T-cell (primary cell): Measurements from ENCODE around the gene ZNF92. TPM values are rescaled to one million over a fixed set of nuclear protein-coding genes. Genes with fewer than 3 reads are reported as not detected.
A peak's percentile ranks its signal among the peaks of the same experiment; 100 is the strongest.

ENCODE experiments used
- ATAC-seq, 4 experiments: fragments of 200-7000 bp in 3 of 4; fragments of 150-1000 bp in 1 of 4; cut with Tn5 transposase; replicated peaks in 1 of 4; 1 replicate in 3 of 4; 2 replicates in 1 of 4; pipeline ENCODE4 v1.10.0; 2021; ENCODE audit warnings: moderate library complexity in 3 of 4, mild to moderate bottlenecking in 2 of 4, moderate number of reproducible peaks in 1 of 4
- CTCF ChIA-PET, 2 donors: fragments of 300-600 bp; sonication (Branson Sonifier 250); formaldehyde crosslinking; loops; one replicate each; lab custom pipeline; 2022; ENCODE audit warnings: antibody characterized with exemption in 2 of 2; lab: Charles Lee
- POLR2A ChIA-PET, 2 donors: fragments of 300-600 bp; sonication (Branson Sonifier 250); formaldehyde crosslinking; loops; one replicate each; lab custom pipeline; 2022; ENCODE audit warnings: antibody characterized with exemption in 2 of 2; lab: Charles Lee
- DNase-seq, 35 experiments: peaks; one replicate each; pipeline versions ENCODE4 v3.0.0 to v3.0.0-alpha.2; 2013 to 2023
- H3K27ac ChIP-seq: one replicate; pipeline ENCODE4 v1.5.1; 2013; ENCODE audit warnings: low read length
- H3K27me3 ChIP-seq, 2 experiments: replicated peaks in 1 of 2; 1 replicate in 1 of 2; 2 replicates in 1 of 2; pipeline versions ENCODE4 v1.6.1 to v1.7.0; 2013; ENCODE audit warnings: low read length in 1 of 2, mixed read lengths in 1 of 2; ENCODE audit not compliant: control insufficient read depth in 2 of 2, insufficient read depth in 2 of 2; ENCODE audit errors: extremely low read depth in 1 of 2
- H3K36me3 ChIP-seq, 2 donors: 1 replicate in 1 of 2; 2 replicates in 1 of 2; pipeline versions ENCODE4 v1.6.1 to v1.7.0; 2013; ENCODE audit warnings: low read length in 1 of 2; ENCODE audit not compliant: control insufficient read depth in 2 of 2, insufficient read depth in 1 of 2; ENCODE audit errors: extremely low read depth in 1 of 2
- H3K4me1 ChIP-seq, 2 experiments: 1 replicate in 1 of 2; 2 replicates in 1 of 2; pipeline versions ENCODE4 v1.6.1 to v1.7.0; 2013; ENCODE audit warnings: low read length in 2 of 2, mixed read lengths in 1 of 2; ENCODE audit not compliant: insufficient read depth in 2 of 2, control insufficient read depth in 1 of 2; ENCODE audit errors: extremely low read depth in 1 of 2
- H3K4me3 ChIP-seq, 2 donors: 1 replicate in 1 of 2; 2 replicates in 1 of 2; pipeline versions ENCODE4 v1.5.1 to v1.7.0; 2013; ENCODE audit warnings: mild to moderate bottlenecking in 2 of 2, low read length in 1 of 2, moderate library complexity in 1 of 2; ENCODE audit not compliant: control insufficient read depth in 1 of 2; ENCODE audit errors: extremely low read depth in 1 of 2
- H3K9me3 ChIP-seq: 2 replicates; pipeline ENCODE4 v1.7.0; 2013
- H3K27ac Mint-ChIP-seq, 2 donors: one replicate each; pipeline ENCODE4 v1.8.0; 2020 to 2021; ENCODE audit warnings: mild to moderate bottlenecking in 2 of 2, mixed read lengths in 2 of 2
- H3K27me3 Mint-ChIP-seq, 2 donors: one replicate each; pipeline ENCODE4 v1.8.0; 2021 to 2022; ENCODE audit warnings: mixed read lengths in 2 of 2
- H3K36me3 Mint-ChIP-seq: one replicate; pipeline ENCODE4 v1.8.0; 2021; ENCODE audit warnings: mixed read lengths
- H3K4me1 Mint-ChIP-seq, 3 donors: one replicate each; pipeline ENCODE4 v1.8.0; 2020 to 2022; ENCODE audit warnings: mixed read lengths in 3 of 3, mild to moderate bottlenecking in 1 of 3
- H3K4me3 Mint-ChIP-seq, 3 donors: one replicate each; pipeline ENCODE4 v1.8.0; 2020 to 2022; ENCODE audit warnings: mild to moderate bottlenecking in 3 of 3, mixed read lengths in 3 of 3, moderate library complexity in 3 of 3
- H3K9me3 Mint-ChIP-seq, 3 donors: one replicate each; pipeline ENCODE4 v1.8.0; 2020 to 2022; ENCODE audit warnings: mixed read lengths in 3 of 3
- WGBS: methylation state at CpG from one replicate; pipeline ENCODE4 v1.1.5; 2013; ENCODE audit warnings: missing lambda C conversion rate; ENCODE audit not compliant: insufficient coverage; 5-methylcytosine and 5-hydroxymethylcytosine counted together
- total RNA-seq, 35 experiments: library from RNA in 6 of 35; stranded (reverse) in 6 of 35; fragments of 120-200 nt in 1 of 35; gene quantifications; one replicate each; pipeline versions ENCODE4 v1.2.1 to v1.2.4 and lab custom pipeline; 2013 to 2026

Gene ZNF92
- total RNA-seq, 5 donors from 2014 or later (not counting 1 experiment from before 2014, with no cell fraction given): 17.9 to 25.6 (median 19.2) TPM

DNA sequence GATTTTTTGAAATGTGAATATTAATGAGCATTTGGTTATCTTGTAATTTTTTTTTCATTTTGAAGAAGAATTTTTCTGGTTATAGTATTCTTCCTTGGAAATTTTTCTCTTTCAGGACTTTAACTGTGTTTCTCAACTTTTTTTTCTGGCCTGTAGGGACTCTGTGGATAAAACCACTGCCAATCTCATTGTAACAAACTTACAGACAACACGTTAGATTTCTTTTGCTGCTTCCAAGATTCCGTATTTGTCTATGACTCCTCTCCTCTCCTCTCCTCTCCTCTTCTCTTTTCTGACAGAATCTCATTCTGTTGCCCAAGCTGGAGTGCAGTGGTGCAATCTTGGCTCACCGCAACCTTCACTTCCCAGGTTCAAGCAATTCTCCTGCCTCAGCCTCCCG is 19.4 kb upstream of the ZNF92 start:
- H3K36me3 ChIP-seq: no peaks in the 10 kb centered on the region
- H3K27ac ChIP-seq: no peak overlapping the region
- peaks cover 0 to 8% of the 10 kb centered on the region in 2 experiments for H3K27me3 ChIP-seq
- DNase-seq (no peak), ATAC-seq (no peak)
- H3K9me3 ChIP-seq: no peaks in the 10 kb centered on the region
- Mint-ChIP-seq H3K27me3 (peaks cover 19 to 22% of the 10 kb centered on the region in 2 donors), H3K9me3 (no peaks in the 10 kb centered on the region), H3K4me3 (no peak overlapping the region), H3K36me3 (no peaks in the 10 kb centered on the region), H3K27ac (no peak overlapping the region), H3K4me1 (no peaks in the 10 kb centered on the region)
- POLR2A ChIA-PET: no interaction called here
- H3K4me3 ChIP-seq: no peak overlapping the region
- no peaks in the 10 kb centered on the region for H3K4me1 ChIP-seq
- CTCF ChIA-PET: no interaction called here
- WGBS: no CpG with 5 or more reads among the region's 4 CpGs

GRCh38 chr7:65369843-65370242 is 3.8 kb upstream of the ZNF92 start:
- POLR2A ChIA-PET: no interaction called here
- Histone ChIP-seq H3K9me3 (no peaks in the 10 kb centered on the region), H3K27me3 (no peaks in the 10 kb centered on the region), H3K27ac (no peak overlapping the region), H3K36me3 (no peaks in the 10 kb centered on the region), H3K4me3 (no peak overlapping the region), H3K4me1 (peaks cover 3 to 10% of the 10 kb centered on the region in 2 experiments)
- no peaks in the 10 kb centered on the region for H3K27me3 Mint-ChIP-seq
- no peaks in the 10 kb centered on the region for H3K36me3 Mint-ChIP-seq
- no peak overlapping the region for H3K4me3 Mint-ChIP-seq
- no peak overlapping the region for H3K27ac Mint-ChIP-seq
- CTCF ChIA-PET: no interaction called here
- ATAC-seq: no peak
- H3K4me1 Mint-ChIP-seq: peaks cover 13 to 18% (median 17%) of the 10 kb centered on the region in 3 donors
- WGBS: 92% methylated on average over 2 of the region's 3 CpGs
- no peak for DNase-seq
- H3K9me3 Mint-ChIP-seq: no peaks in the 10 kb centered on the region

DNA sequence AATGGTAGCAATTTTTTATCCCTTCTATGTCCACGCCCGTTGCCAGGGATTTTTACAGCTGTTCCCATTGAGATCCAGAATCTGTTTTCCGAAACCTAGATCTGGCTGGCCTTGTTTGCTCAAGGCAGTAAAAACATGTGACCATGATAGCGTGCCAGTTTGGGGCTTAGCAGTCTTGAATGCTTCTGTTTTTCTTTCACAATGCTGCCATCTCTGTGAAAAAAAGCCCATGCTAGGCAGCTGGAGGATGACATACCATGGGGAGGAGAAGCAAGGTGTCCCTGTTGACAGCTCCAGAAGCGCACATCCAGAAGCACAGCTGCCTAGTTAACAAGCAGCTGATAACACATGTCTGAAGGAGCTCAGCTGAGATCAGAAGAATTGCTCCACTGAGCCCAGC is 2.2 kb upstream of the ZNF92 start:
- Mint-ChIP-seq H3K27ac (no peak overlapping the region), H3K4me3 (no peak overlapping the region), H3K9me3 (no peaks in the 10 kb centered on the region), H3K4me1 (peaks cover 23 to 35% (median 28%) of the 10 kb centered on the region in 3 donors), H3K27me3 (no peaks in the 10 kb centered on the region), H3K36me3 (no peaks in the 10 kb centered on the region)
- DNase-seq (no peak), ATAC-seq (no peak)
- ChIA-PET POLR2A (no interaction called here), CTCF (interaction anchor here in 1 of 2 donors (0.8 kb wide), 1 partner anchor 63 kb away, joined by 4 read pairs; no protein-coding TSS in a partner anchor)
- Histone ChIP-seq H3K9me3 (no peaks in the 10 kb centered on the region), H3K4me3 (no peak overlapping the region), H3K27me3 (no peaks in the 10 kb centered on the region), H3K36me3 (no peaks in the 10 kb centered on the region), H3K27ac (no peak overlapping the region), H3K4me1 (peaks cover 5 to 25% of the 10 kb centered on the region in 2 experiments)
- WGBS: 98% methylated on average over 5 of the region's 5 CpGs

DNA sequence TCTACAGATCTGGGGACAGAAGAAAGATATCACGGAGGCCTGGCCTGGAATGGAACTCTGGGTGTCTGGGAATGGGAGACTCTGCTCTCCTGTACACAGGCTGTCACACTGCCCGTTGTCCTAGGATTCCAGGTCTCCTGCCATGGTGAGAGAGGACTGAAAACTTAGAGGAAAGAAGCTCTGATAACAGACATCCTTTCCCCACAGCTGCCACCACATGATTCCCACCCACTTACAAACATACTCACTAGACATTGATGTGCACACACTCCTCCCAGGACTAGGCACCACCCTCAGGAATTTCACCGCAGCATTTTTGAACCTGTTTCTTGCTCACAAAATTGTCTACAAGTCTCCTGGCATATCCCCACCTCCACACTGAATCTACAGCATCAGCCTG is 5.7 kb downstream of the ZNF92 start:
- no peaks in the 10 kb centered on the region for H3K9me3 Mint-ChIP-seq
- Histone ChIP-seq H3K4me3 (no peak overlapping the region), H3K27me3 (no peaks in the 10 kb centered on the region), H3K9me3 (no peaks in the 10 kb centered on the region), H3K27ac (no peak overlapping the region), H3K36me3 (peaks cover 0 to 10% of the 10 kb centered on the region in 2 donors), H3K4me1 (peaks cover 6 to 50% of the 10 kb centered on the region in 2 experiments)
- no peak overlapping the region for H3K27ac Mint-ChIP-seq
- CTCF ChIA-PET: no interaction called here
- WGBS: 94% methylated on average over 2 of the region's 3 CpGs
- H3K36me3 Mint-ChIP-seq: peaks cover 37% of the 10 kb centered on the region
- peak overlapping the region in 1 of 3 donors; percentile 8 for H3K4me3 Mint-ChIP-seq
- ATAC-seq (no peak), DNase-seq (no peak)
- POLR2A ChIA-PET: no interaction called here
- peaks cover 71 to 92% (median 91%) of the 10 kb centered on the region in 3 donors for H3K4me1 Mint-ChIP-seq
- no peaks in the 10 kb centered on the region for H3K27me3 Mint-ChIP-seq

DNA sequence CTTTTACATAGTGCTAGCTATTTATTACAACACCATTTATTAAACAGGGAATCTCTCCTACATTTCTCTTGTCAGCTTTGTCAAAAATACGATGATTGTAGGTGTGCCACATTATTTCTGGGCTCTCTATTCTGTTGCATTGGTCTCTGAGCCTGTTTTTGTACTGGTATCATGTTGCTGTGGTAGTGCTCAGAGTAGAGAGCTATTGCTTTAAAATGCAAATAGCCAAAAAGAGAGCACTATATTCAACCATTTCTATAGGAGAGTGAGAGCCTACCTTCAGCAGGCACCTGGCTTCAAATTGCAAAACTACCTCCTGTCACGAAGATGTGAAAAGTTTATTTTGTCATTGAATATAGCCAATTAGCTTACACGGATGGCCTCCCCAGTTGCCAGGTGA is 8.1 kb downstream of the ZNF92 start:
- ATAC-seq (no peak), DNase-seq (no peak)
- peak overlapping the region in 1 of 3 donors; percentile 11 for H3K4me3 Mint-ChIP-seq
- H3K4me1 Mint-ChIP-seq: peaks cover 78 to 87% (median 85%) of the 10 kb centered on the region in 3 donors
- peaks cover 2 to 31% of the 10 kb centered on the region in 2 experiments for H3K4me1 ChIP-seq
- CTCF ChIA-PET: interaction anchor here in 1 of 2 donors (0.9 kb wide), 1 partner anchor 13 kb away, joined by 3 read pairs; no protein-coding TSS in a partner anchor
- H3K27me3 Mint-ChIP-seq: no peaks in the 10 kb centered on the region
- H3K27ac ChIP-seq: no peak overlapping the region
- H3K27ac Mint-ChIP-seq: no peak overlapping the region
- no CpG with 5 or more reads among the region's 3 CpGs for WGBS
- no peaks in the 10 kb centered on the region for H3K9me3 ChIP-seq
- POLR2A ChIA-PET: interaction anchor here in 1 of 2 donors (0.5 to 1.3 kb wide), 2 partner anchors 8 to 45 kb away, joined by 3 to 4 read pairs; partner anchors contain the start of gene ZNF92
- no peak overlapping the region for H3K4me3 ChIP-seq
- H3K36me3 ChIP-seq: peaks cover 0 to 13% of the 10 kb centered on the region in 2 donors
- H3K36me3 Mint-ChIP-seq: peaks cover 47% of the 10 kb centered on the region
- H3K27me3 ChIP-seq: no peaks in the 10 kb centered on the region
- H3K9me3 Mint-ChIP-seq: no peaks in the 10 kb centered on the region

DNA sequence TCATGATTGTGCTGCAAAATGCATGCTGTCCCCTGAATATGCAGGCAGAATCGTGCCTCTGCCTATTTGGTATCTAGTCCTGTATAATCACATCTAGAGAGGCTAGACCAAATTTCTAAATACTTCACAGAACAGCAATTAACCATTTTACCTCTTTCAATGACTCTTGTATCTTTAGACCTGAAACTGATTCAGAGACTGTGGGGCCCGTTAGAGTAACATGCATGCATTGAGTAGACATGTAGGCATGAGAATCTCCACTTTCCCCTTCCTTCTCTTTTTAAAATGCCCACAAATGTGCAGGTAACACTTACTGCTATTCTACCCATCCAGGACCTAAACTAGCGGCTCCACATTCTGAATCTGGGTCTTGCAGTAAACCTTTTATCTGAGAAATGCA is 8.8 kb downstream of the ZNF92 start:
- ChIA-PET POLR2A (interaction anchor here in 1 of 2 donors (1.3 kb wide), 1 partner anchor 9 kb away, joined by 4 read pairs; the partner anchor contains the start of gene ZNF92), CTCF (no interaction called here)
- Histone ChIP-seq H3K36me3 (peaks cover 0 to 11% of the 10 kb centered on the region in 2 donors), H3K4me3 (no peak overlapping the region), H3K9me3 (no peaks in the 10 kb centered on the region), H3K27me3 (no peaks in the 10 kb centered on the region), H3K4me1 (peaks cover 2 to 27% of the 10 kb centered on the region in 2 experiments), H3K27ac (no peak overlapping the region)
- 88% methylated on average over 1 of the region's 3 CpGs for WGBS
- no peak for ATAC-seq
- H3K9me3 Mint-ChIP-seq: no peaks in the 10 kb centered on the region
- H3K4me3 Mint-ChIP-seq: no peak overlapping the region
- peaks cover 81 to 83% (median 82%) of the 10 kb centered on the region in 3 donors for H3K4me1 Mint-ChIP-seq
- H3K27ac Mint-ChIP-seq: peak overlapping the region in 1 of 2 donors; percentile 66
- DNase-seq: no peak
- peaks cover 45% of the 10 kb centered on the region for H3K36me3 Mint-ChIP-seq
- H3K27me3 Mint-ChIP-seq: no peaks in the 10 kb centered on the region
